Caki2 (cell line): ENCODE measurements around the gene NTPCR. TPM values are rescaled to one million over a fixed set of nuclear protein-coding genes. Genes with fewer than 3 reads are reported as not detected.
"Not testable (repeated sequence)": the region's sequence is repeated elsewhere in the genome, so short reads cannot be mapped to it uniquely, and the experiment has no call there.

Experiments used
- DNase-seq: peaks from one replicate; pipeline ENCODE4 v3.0.0-alpha.2; 2015; ENCODE audit warnings: low read depth
- in situ Hi-C: cut with HindIII; loops from 2 replicates; pipeline ENCODE4 v1.10.0; 2016; ENCODE audit warnings: low sequenced_read_pairs, low pct_unique_long_range_greater_than_20kb, mixed read lengths
- total RNA-seq: library from RNA; depleted of rRNA; stranded (reverse); fragments of >200 nt; shearing (Covaris generic); gene quantifications from 2 replicates; pipeline ENCODE4 v1.2.3, GENCODE V29; 2014; ENCODE audit warnings: low replicate concordance; rRNA removed

NTPCR gene, protein sequence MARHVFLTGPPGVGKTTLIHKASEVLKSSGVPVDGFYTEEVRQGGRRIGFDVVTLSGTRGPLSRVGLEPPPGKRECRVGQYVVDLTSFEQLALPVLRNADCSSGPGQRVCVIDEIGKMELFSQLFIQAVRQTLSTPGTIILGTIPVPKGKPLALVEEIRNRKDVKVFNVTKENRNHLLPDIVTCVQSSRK
- total RNA-seq, result 77.2 and 105 TPM in 2 replicates

DNA sequence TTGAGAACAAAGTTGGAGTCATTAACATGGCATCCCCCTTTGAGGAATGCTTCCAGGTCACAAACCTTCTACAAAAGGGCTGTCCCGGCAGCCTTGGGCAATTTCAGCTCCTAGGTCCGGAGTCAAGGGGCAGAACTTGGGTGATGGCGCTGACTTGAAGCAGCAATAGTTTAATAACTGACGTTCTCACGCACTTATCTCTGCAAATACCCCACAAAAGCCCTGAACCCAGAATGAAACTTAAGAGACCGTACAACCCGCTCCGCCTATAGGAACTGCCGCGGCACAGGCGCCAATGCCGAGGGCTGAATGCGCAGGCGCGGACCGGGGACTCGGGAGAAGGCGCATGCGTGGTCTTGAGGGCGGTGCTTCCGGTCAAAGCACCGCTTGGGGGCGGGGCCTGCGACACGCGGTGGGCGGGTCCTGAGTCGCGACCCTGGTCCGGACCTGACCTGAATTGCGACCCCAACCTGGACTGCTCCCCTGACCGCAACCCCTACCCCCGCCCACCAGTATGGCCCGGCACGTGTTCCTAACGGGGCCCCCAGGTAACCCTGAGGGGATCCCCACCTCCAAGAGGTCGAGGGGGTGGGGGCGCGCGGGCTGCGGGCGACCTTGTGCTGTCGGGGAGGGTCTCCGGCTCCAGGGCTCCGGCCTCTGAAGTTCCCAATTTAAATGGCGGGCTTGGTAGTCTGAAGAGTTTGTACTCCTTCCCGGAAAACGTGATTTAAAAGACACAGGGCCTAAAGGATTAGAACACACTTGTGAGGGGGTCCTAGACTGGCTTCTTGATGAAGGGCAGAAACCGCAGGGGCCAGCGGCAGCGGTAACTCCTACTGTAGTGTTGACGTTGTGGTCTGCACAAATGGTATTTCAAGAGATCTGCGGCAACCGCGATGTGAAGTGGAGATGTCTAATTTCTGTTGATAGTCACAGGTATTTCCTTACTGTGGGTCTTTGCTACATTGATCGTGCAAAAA lies at the start of gene NTPCR:
NTPCR (plus strand) TSS at position 415 of the 980 bp plus-strand sequence; CDS start at position 515, 100 bp downstream.
- in situ Hi-C loops, result no loop called here
- DNase-seq, result peak; percentile 85

DNA sequence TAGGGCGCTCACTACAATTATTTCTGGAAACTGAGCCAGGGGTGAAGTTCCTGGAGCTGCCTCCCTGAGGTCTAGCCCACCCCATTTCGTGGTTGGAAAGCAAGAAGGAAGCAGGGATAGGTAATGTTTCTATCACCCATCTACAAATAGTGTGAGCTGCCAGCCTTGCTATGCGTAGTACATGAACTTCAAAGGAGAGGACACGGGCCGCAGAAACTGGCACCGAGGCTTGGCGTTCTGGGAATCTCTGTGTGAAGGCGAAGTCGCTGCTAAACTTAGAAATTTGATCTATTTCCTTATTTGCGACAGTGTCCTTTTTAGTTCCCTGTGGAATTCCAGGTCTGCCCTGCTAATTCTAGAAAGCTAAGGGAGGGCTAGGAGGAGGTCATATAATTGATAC lies 49.6 kb upstream of the NTPCR start:
- in situ Hi-C loops, result no loop called here
- DNase-seq, result no peak

GRCh38 chr1:232901255-232901654 lies 49.2 kb upstream of the NTPCR start:
- DNase-seq, result no peak
- in situ Hi-C loops, result no loop called here

GRCh38 chr1:232902774-232903350 lies 47.5 kb upstream of the NTPCR start:
- no peak for DNase-seq
- in situ Hi-C loops, result no loop called here

DNA sequence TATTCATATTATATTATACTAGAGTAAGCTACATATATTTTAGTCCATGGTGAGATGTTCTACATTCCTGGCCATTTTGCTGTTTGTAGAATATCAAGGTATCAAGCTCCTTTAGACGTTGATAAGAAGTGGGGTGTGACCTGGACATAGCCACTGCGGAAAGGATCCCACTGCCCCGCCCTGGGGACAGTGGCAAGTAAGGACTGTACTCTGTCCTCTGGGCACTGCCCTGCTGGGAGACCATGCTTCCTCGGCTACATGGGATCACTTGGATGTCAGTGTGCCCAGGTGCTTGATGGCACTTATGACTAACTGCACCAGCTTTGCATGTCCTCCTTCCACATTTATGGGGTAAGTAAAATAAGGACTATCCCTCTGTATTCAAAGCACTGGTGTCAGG lies 46.3 kb upstream of the NTPCR start:
- in situ Hi-C loops, result no loop called here
- DNase-seq, result no peak

GRCh38 chr1:232904566-232904965 lies 45.8 kb upstream of the NTPCR start:
- DNase-seq, result peak; percentile 45
- in situ Hi-C loops, result no loop called here

DNA sequence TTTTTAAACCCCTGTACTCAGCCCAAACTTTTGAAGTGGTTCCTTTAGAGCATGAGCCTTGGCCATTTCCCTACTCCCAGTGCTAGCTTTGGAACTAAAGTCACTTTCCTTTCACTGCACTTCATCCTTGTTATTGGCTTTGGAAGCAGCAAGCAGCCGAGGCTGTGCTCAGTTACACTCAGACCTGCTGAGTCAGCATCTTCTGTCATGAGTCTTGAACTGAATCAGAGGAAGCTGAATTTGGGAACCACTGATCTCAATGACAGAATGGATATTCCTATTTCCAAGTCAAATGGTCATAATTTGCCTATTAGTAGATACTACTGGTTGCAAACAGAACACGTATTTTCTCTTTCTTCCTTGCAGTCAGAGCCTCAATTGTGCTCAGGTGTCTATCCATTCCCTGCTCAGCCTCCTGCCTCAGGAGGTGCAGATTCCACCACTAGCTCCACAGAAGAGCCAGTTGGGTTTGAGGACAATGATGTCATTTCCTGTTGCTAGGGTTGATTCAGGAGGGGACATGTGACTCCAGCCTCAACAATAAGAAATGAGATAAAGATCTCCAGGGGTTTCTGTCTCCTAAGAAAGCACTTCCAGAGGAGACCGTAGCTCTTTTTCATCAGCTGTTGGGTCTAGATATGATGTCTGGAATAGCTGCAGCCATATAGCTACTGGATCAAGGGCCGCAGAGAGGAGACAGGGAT lies 44.9 kb upstream of the NTPCR start:
- no peak for DNase-seq
- in situ Hi-C loops, result no loop called here

- no peak for DNase-seq
- in situ Hi-C loops, result no loop called here
These were observed 44.0 kb upstream of the NTPCR start for GRCh38 chr1:232906441-232906840.

DNA sequence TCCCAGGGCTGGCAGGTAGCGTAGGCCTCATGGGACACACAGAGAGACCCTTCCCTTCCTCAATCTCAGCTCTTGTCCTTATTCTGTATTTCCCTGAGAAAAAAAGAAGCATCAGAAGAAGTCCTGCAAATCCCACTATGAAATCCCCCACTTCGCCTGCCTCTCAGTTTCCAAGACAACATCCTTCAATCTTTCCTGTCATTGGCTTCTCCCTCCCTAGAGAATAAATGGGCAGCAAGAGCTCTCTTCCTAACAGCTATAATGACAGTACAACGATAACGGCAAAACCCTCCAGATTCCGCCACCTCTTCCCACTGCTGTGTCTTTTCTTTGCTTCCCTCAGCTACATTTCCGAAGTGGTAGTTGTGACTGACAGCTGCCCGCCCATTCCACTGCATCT lies 41.6 kb upstream of the NTPCR start:
- no peak for DNase-seq
- in situ Hi-C loops, result no loop called here

DNA sequence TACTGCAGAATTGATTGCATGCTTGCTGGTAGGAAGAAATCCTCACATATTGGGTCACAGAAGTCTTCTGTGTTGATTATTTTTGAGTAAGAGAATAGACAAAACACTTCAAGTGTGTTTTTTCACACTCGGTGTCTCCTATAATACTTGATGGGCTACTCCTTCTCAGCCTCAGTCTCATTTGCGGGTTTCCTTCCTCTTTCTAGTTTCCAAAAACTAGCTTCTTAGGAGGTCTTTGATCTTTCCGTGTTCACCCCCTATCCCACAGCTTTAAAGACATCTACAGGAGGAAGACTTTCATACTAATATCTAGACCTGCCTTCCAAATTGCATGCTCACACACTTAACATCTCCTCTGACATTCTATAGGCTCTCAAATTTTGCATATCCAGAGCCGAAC lies 40.7 kb upstream of the NTPCR start:
- in situ Hi-C loops, result no loop called here
- no peak for DNase-seq

DNA sequence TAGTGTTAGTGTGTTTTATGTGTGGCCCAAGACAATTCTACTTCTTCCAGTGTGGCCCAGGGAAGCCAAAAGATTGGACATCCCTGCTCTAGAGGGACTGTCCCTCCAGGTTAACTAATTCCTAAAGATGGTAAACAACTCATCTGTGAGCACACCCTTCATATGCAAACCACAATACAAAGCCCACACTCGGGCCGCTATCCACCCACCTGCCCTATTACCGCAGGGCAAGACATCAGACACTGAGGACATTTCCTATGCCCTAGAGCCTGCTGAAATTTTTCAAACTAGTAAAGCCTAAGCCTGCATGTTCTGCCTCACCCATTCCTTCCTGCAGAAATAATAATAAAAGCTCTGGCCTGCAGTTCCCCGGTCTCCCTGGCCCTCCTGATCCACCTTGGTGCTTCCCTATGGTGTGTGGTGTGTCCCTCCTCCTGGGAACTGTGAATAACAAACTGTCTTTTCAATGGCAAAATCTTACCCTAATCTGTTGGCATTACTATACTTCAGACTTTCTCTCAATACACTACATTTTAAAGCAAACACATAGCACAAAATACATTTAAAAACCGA lies 39.3 kb upstream of the NTPCR start:
- in situ Hi-C loops, result no loop called here
- DNase-seq, result no peak

DNA sequence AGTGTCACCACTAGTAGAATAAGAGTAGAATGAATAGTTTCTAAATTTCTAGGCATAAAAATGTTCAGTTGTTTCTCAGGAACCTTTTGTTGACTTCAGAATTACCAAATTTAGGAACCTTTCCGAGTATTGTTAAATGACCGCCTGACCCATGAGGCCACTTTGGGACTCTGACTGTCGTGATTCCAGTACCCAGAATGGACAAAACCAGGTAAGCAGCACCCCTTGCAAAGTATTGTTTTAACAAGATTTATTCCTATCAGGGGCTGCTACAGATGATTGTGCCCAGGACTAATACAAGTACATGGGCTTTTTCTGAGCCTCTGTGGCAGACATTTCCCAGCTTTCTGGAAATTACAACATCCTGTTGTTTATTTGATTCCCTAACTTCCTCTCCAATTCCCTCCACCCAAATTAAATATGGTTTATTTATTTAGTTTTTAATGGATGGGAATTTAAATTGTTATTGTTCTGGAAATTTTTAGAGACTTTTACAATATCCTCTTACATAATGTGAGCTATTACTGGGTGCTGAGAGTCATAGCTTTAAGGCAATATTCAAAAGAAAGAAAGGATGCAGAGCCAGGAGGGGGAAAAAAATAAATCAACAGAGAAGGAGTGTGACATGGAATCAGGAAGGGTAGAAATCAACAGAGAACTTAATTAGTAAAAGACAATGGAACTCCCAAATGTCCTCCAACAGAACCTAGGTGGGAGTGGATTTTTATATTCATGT lies 37.4 kb upstream of the NTPCR start:
- in situ Hi-C loops, result no loop called here
- DNase-seq, result no peak

- in situ Hi-C loops, DNase-seq: not testable (repeated sequence)
These were observed 36.1 kb upstream of the NTPCR start for GRCh38 chr1:232914271-232914670.

DNA sequence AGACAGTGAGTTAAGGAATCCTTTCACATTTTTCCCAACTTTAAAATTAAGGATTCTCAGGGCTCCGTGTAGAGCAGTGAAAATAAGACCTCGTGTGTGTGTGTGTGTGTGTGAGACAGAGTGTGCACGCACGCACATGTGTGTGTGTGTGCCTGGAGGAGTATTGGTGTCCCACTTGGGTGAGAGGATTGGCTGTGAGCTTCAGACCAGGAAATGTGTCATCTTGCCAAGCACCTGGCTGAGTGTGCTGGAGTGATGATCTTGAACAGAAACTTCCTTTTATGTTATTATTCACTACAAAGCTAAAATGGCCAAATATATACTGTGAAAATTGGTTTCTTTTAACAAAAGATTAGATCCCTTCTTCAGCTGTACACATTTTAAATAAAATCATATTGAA lies 35.2 kb upstream of the NTPCR start:
- no peak for DNase-seq
- in situ Hi-C loops, result no loop called here

DNA sequence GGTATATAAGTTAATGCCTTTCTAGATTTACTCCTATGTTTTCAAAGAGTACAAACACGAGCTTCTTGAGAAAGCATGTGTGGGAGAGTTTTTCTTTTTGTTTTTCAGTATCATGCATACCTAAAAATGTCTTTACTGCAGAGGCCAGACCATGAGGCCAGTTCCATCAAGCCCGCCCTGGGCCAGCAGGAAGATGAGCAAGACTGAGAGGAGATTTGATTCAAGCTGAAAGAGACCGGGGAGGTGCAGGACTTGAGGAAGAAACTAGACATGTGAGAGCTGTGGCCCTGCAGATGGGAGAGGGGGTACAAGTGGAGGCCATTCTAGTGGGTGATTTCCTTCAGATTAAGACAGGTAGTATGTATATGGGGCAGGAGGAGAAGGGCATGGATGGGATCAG lies 33.4 kb upstream of the NTPCR start:
- in situ Hi-C loops, result no loop called here
- DNase-seq, result no peak

DNA sequence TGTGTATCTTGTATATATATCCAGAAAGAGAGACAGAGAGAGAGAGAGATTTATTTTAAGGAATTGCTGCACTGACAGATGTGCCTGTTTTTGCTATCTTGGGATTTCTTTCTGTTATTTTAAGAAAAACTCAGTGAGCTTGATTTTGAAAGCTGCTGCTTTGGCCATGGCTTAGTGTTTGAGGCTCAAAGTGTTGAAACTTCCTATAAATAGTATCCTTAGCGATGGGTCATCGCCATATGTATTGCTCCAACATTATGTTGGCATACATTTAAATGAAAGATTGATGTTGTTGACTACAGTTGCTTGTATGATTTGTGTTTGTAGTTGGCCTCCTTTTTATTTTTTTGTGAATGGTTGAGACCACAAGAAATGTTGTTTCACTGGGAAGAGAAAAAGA lies 29.0 kb upstream of the NTPCR start:
- in situ Hi-C loops, result no loop called here

GRCh38 chr1:232922485-232922884 lies 27.9 kb upstream of the NTPCR start:
- DNase-seq, result no peak
- in situ Hi-C loops, result no loop called here

More for the DNA sequence above, 29.0 kb upstream of the NTPCR start:
- no peak for DNase-seq
